ENCODE data around the gene ZC3H7A.

DNA sequence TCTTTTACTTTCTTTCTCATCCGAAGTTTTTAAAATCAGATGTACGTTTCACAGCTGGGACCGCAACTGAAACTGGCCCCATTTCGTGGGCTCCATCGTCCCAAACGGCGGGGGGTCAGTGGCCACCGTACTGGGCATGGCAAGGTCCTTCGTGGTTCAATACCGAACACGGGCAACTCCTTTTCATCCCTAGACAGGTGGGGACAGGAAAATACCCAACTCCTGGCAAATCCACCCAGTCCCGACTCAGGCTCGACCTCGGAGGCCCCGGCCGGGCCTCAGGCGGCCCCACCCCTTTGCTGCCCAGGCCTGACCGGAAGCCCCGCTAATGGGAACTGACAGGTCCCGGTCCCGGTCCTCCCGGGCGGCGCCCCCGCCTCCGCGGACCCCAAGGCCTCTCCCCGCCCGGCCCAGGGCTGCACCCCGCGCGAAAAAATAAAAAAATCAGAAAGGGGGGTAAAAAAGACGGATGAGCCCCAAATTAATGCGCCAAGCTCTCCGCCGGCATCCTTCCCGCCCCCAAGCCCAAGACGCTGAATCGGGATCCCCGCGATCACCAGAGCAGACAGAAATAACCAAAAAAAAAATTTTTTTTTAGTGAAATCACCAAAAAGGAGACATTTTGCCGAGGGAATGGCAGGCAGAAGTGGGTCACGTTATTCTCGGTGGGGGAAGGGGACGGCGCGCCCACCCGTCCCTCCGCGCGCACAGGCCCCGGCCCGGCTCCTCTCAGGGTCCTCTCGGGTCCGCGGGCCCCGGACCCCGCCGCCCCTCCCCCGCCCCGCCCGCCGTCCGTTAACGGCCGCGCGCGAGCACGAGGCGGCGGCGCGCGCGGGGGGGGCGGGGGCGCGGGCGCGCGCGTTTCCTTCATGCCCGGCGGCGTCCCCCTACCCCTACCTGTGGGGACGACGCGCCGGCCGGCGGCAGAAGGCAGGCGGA lies 562 bp downstream of the ZC3H7A start:
- TF ChIP-seq POLR2A (IDR thresholded peaks at IDR 0.05; ENCODE audit: low read depth, low read length), result no peak
- TF ChIP-seq POLR2AphosphoS5 (IDR thresholded peaks at IDR 0.05; ENCODE audit: low read depth, low read length), result no peak
- TF ChIP-seq TAF1 (IDR thresholded peaks at IDR 0.05; ENCODE audit: borderline replicate concordance, low read depth, low read length), result no peak; the same call in 1 of the 2 replicates
